ENCODE results near the gene RPL29. TPM values are rescaled to one million over a fixed set of nuclear protein-coding genes. Genes with fewer than 3 reads are reported as not detected.

The RPL29 gene
- total and polyA plus RNA-seq, 2 of the 13 experiments (the other 11 are each of a cell fraction or from before 2014, with no cell fraction given) = 1,348 to 2,263 TPM

GRCh38 chr3:52036829-52037228 is 41.1 kb upstream of the RPL29 start:
- Histone ChIP-seq H3K27ac (ENCODE audit: extremely low read length, insufficient read depth, low read length) (no peak overlapping the region), H3K4me3 (replicated peaks in 1 of 3; ENCODE audit: insufficient read depth in 1 of 3, low read depth in 2 of 3, low read length in 3 of 3) (no peak overlapping the region), H3K27me3 (ENCODE audit: control insufficient read depth in 1 of 2, insufficient read depth in 2 of 2, low read length in 2 of 2) (no peaks in the 10 kb centered on the region), H3K4me1 (ENCODE audit: insufficient read depth, low read length) (peaks cover 92% of the 10 kb centered on the region), H3K4me2 (ENCODE audit: low read depth, low read length) (no peak overlapping the region), H4K20me1 (ENCODE audit: insufficient read depth, low read length) (no peaks in the 10 kb centered on the region), H3K9ac (ENCODE audit: insufficient read depth, low read depth, low read length) (no peak overlapping the region), H3K36me3 (replicated peaks in 1 of 2; ENCODE audit: control insufficient read depth in 1 of 2, insufficient read depth in 2 of 2, low read length in 2 of 2) (no peaks in the 10 kb centered on the region), H3K9me3 (ENCODE audit: low read length) (no peaks in the 10 kb centered on the region), H2AFZ (ENCODE audit: low read length) (no peak overlapping the region), H3K79me2 (ENCODE audit: insufficient read depth, low read length) (no peaks in the 10 kb centered on the region)
- DNase-seq (ENCODE audit: low spot score) = peak; percentile 46
- ChIA-PET CTCF (ENCODE audit: low intra/inter-chr PET ratio, low total read pairs) (no interaction called here), POLR2A (no interaction called here)
- no TSS peak for BruUV-seq (replicated peaks)
- ATAC-seq = peak; percentile 33
- intact Hi-C loops (cut with micrococcal nuclease; ENCODE audit: unreplicated experiment) = loop anchor here (2.0 kb wide), 2 partner anchors 20 to 32 kb away; partner anchors contain the start of gene DUSP7
- WGBS (ENCODE audit: low lambda C conversion rate) = 67% methylated on average over 1 of the region's 5 CpGs
- in situ Hi-C loops (cut with HindIII; ENCODE audit: extremely low pct_ligation_motif_present, low pct_unique_long_range_greater_than_20kb) = no loop called here
- FAIRE-seq = peak; percentile 32
- TF ChIP-seq CREB3 (CRISPR knock-in tag; IDR thresholded peaks at IDR 0.05) (no peak), ZNF768 (CRISPR knock-in tag; IDR thresholded peaks at IDR 0.05) (peak; percentile 32; the same call in 1 of the 2 replicates), ZNF850 (CRISPR knock-in tag; conservative IDR thresholded peaks at IDR 0.05) (no peak), CTCF (CRISPR knock-in tag; IDR thresholded peaks at IDR 0.05) (peak; percentile 65), ELF1 (CRISPR knock-in tag; IDR thresholded peaks at IDR 0.05) (no peak), FOXA3 (CRISPR knock-in tag; IDR thresholded peaks at IDR 0.05) (no peak), ZNF460 (CRISPR knock-in tag; IDR thresholded peaks at IDR 0.05; ENCODE audit: borderline replicate concordance) (no peak), SP5 (CRISPR knock-in tag; IDR thresholded peaks at IDR 0.05; ENCODE audit: borderline replicate concordance, low read depth) (no peak), AKAP8 (CRISPR knock-in tag; IDR thresholded peaks at IDR 0.05) (no peak), TRIM24 (CRISPR knock-in tag; IDR thresholded peaks at IDR 0.05) (no peak), TCF12 (IDR thresholded peaks at IDR 0.05) (no peak), TCF12 (CRISPR knock-in tag; IDR thresholded peaks at IDR 0.05) (no peak), ZBTB40 (IDR thresholded peaks at IDR 0.05) (no peak), ZBTB40 (CRISPR knock-in tag; IDR thresholded peaks at IDR 0.05) (no peak)

All from HepG2 (cell line).